Stimulated activated CD8-positive, alpha-beta memory T cell treated with anti-CD3 and anti-CD28 coated beads, Interleukin-2, amount 100 ng/mL, for 48 hours (primary cell): ENCODE data around the gene MTA2.
"Not testable (repeated sequence)": the region's sequence is repeated elsewhere in the genome, so short reads cannot be mapped to it uniquely, and the experiment has no call there.

Source experiments
- DNase-seq, 2 donors: peaks; one replicate each; pipeline ENCODE4 v3.0.0-alpha.2; 2020; ENCODE audit warnings: low read depth in 2 of 2

MTA2 gene

DNA sequence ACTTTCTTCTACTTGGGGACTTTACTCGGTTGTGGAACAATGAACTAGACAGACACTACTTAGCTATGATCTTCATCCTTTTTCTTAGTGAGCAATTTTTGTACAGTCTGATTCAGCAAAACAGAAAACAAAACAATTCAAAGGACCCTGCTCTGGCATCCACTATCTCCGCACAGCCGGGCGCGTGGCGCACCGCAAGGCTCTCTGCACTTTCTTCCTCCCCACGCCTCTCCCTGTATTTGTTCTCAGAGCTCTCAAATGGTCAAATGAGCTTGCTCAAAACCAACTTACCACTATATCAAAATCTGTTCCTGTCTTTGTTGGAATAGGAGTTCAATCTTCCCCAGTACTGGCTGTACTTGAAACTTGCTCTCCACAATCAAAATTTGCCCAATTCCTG, 35.4 kb downstream of the MTA2 start:
- no peak for DNase-seq

DNA sequence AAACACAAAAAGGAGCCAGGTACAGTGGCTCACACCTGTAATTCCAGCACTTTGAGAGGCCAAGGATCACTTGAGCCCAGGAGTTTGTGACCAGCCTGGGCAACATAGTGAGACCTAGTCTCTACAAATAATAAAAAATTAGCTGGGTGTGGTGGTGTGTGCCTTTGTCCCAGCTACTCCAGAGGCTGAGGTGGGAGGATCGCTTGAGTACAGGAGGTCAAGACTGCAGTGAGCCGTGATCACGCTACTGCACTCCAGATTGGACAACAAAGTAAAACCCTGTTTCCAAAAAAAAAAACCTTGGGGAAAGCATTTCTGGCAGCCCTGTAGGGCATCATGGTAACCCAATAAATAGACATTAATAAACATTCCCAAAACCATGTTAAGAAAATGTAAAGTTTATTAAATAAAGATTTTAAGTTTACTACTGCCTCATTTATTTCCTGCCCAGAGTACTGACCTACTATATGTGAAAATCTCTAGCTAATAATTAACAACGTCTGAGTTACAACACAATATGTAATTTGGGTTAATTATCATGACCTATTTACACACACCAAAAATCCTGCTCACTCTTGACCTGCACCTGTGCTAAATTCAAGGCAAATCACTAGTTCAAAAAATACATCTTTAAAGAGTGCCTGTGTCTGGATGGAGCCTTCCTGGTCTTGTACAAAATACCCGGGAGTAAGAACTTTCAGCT, 36.4 kb downstream of the MTA2 start:
- DNase-seq: no peak

DNA sequence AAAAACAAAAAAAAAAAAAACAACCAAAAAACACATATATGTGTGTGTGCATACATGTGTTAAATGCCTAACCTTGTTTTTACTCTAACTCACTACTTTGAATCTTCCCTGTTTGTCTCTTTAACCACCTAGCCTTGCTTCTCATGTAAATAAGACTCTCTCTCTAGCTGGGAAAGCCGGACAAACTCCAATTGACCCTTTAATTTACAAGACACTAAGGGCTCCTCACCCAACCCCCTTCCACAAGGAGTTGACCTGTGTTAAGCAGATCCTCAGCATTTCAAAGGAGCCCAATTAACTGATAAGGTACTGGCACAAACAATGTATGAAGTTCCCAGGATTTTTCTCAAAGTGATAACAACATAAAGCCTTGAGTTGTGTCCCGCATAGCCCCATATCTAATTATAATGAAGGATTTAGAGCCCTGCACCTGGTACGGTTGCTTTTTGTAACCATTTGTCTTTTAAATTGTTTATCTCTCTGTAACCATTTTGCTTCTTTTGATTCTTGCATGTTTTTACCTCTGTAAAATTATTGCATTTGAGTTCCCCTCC, 39.9 kb downstream of the MTA2 start:
- not testable (repeated sequence) for DNase-seq

DNA sequence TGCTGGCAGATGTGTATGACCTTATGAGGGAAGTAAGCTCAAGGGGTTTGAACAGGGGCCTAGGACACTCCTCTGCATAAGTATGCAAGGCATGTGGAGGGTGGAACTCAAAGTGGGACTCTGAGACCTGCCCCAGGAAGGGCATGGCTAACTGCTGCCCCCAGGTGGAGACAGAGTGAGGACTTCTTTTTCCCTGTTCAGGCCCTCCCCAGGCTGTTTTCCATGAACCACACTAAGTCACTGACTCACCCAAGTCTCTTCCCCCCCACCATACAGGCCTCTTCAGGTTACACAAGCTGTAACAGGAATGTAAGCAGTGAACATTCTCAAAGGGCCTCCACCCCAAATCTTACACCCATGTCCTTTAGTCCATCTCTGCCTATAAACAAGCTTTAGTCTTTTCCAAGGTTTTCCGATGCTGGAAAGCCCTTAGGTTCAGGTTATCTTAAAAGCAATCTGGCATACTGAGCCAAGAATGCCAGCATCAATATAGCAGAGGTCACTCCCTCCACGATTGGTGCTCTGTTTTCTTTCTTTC, 41.0 kb downstream of the MTA2 start:
- DNase-seq: peak in 1 of 2 donors; percentile 61

DNA sequence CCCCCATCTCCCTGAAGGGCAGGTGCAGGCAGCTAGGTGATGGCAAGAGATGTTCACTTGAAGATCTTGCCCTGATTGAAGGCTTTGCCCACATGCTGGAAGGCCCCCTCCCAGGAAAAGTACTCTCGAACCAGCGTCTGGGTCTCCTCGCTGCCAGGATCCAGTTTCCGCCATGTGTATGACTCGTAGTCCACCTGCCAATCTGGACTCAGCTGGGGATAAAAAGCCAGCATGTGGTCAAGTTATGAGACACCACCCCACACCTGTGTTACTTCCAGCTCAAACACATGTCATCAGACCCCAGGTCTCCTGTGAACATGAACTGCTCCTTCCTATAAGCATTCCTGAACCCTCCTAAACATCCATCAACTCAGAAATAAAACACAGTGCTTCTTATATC, 42.0 kb downstream of the MTA2 start:
- not testable (repeated sequence) for DNase-seq

DNA sequence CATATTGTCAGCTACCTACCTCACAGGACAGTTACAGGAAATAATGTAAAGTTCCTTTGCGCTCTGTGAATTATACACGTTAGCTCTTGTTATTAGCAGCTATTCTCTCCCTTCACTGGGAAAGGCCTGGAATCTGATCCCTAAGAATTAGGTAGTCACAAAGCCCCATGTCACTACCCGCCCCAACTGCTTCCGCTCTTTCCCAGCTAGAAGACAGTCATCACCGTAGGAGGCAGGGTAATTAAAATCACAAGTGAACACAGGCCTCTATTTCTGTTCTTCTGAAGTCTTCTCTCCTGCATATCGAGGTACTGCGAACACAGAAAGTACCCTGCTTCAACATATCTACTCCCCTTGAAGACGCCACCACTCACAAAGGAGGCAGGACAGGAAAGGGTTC, 42.5 kb downstream of the MTA2 start:
- DNase-seq: no peak

DNA sequence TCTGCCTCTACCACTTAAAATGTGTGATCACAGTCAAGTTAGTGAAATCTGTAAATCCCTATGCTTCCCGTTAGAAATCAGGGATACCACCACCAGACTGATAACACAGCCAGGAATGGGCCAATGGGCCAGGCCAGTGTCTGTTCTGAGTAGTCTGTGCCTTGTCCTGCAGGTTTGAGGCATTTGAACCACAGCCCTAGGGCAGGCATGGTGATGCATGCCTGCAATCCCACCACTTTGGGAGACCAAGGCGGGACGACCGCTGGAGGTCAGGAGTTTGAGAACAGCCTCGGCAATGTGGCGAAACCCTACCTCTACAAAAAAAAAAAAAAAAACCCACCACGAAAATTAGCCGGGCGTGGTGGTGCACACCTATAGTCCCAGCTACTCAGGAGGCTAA, 43.0 kb downstream of the MTA2 start:
- no peak for DNase-seq

DNA sequence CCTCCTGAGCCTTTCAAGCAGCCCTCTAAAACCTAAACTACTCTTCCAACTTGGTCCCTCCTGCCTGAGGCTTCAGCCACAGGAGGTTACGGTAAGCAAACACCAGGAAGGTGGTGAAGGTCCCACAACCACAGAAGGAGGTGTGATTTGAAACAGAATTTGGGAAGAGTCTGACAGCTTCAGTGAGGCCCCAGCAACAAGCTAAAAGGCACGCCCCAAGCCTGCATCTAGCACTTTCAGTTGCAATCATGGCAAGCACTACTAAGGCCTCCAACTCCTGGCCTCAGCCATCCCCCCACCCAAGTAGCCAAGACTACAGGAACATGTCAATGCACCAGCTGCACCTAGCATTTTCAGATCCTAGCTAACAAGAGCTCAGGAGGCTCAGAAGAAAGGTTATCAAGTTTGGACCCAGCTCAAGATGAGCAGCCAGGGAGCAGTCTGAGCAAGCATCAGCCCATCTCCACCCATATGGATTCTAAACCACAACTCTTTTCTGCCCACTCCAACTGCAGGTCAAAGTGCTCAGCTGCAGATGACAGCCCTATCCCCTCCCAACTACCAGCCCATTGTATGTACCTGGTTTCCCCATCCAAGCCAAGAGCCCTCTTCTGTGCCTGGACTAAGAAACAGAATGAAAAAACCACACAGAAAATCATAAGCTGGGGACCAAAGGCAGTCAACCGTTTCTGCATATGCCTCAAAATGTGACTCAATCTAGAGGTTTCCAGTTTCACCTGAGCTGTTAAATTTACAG, 44.6 kb downstream of the MTA2 start:
- DNase-seq: peak in 1 of 2 donors; percentile 56

DNA sequence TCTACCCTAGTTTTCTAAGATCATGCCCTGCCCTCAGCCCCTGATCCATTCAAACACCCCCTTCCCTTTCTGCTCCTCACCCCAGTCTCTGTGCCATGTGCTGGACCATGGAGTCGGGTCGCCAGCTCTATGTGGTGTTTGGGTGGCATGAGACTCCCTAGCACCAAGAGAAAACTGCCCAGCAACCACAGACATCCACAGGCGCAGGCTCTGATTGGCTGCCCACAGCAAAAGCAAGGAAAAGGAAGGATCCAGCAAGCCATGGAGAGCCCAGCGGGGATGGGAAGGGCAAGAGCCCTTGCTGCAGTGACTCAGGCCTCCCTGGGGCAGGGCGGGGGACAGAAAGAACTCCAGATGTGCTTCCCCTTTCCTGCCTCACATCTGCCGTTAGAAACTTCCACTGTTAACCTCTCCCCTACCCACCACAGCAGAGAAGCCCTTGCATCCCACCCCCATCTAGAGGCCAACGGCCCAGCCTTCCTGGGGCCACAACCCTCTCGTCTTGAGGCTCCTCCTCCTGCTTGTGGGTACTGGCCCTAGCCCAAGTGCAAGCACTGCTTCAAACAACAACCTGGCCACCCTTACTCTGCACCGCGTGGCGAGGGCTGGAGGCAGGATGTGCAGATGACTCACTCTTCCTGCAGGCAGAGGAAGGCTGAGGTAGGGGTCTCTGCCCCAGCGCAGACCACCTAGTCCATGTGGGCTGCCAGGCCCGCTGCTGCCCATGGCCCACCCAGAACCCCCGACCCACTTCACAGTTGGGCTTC, 45.4 kb downstream of the MTA2 start:
- peak; percentile 72 to 77 for DNase-seq

DNA sequence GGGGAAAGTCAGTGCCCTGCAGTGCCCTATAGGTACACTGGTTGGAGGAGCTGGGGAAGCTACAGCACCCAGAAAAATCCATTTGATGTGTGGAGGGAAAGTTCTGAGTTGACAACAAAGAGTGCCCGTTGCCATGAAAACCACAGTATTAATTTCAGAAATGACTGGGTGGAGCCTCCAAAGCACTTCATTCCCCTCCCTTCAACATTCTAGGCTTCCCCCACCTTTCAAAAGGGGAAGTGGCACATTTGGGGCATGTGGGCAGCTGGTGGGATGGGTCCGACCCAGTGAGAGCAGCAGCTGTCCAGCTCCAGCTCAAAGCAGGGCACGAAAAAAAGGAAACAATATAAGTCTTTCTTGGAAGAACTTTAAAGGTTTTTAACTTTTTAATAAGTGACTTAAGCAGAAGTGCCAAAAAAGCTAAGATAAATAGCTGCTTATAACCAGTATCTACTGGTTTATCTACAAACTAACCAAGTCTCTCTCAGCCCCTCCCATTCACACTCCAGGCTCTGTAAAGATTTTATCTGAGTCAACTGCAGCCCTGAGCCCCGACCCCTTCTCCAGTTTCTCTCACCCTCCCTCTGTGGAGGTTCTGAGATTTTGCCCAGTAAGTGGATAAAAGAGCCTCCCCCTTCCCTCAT, 46.1 kb downstream of the MTA2 start:
- no peak for DNase-seq

DNA sequence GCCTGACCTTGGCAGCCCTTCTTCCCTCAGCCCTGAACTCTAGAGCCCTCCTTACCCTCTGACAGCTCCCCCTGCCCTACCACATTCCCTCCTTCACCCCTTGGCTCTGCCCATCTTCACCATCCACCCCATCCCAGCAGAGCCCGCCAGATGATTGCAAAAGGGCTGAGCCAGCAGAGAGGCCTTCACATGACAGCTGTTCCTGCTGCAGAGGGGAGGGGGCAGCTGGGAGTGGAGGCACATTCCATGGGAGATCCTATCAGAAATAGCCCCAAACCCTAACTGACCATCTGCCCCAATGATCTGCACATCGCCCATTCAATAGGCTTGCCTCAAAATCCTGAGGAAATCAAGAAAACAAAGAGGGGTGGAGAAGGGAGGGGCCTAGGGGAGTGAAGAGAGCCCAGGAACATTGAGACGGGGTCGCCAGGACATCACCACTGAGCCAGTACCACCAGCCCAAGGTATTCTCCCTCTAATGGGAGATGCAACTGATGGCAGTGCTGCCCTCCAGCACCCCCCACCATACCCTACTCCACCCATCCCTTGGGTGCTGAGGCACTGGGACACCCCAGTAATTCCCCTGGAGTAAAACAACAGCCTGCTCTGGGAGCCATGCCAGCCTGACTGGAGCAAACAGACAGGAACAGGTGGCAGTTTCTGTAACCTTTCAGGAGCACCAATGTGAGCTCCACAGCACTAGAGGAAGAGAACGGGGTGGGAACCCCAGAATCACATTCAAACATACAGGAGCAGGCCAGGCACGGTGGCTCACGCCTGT, 47.1 kb downstream of the MTA2 start:
- no peak for DNase-seq

DNA sequence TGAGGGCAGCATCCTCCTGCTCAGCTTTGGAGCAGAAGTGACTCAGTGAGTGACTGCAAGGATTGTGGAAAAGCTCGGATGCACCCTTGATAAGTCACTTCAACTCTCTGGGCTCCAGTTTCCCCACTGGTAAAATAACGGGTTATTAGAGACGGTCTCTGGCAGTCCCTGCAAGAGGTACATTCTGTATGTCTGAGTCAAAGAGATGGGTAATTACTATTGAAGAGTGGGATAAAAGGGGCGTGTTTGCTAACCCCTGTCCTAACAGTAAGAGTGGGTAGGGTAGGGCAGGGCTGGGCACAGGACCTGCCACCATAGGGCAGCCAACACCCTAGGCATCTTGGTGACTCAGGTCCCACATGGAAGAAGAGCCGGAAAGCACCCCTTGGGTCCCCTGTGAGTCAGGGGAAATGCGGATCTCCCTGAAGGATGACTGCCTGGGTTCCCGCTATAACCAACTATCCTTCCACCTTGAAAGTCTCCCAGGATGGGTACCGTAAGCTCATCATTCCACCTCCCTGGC, 47.8 kb downstream of the MTA2 start:
- DNase-seq: no peak

DNA sequence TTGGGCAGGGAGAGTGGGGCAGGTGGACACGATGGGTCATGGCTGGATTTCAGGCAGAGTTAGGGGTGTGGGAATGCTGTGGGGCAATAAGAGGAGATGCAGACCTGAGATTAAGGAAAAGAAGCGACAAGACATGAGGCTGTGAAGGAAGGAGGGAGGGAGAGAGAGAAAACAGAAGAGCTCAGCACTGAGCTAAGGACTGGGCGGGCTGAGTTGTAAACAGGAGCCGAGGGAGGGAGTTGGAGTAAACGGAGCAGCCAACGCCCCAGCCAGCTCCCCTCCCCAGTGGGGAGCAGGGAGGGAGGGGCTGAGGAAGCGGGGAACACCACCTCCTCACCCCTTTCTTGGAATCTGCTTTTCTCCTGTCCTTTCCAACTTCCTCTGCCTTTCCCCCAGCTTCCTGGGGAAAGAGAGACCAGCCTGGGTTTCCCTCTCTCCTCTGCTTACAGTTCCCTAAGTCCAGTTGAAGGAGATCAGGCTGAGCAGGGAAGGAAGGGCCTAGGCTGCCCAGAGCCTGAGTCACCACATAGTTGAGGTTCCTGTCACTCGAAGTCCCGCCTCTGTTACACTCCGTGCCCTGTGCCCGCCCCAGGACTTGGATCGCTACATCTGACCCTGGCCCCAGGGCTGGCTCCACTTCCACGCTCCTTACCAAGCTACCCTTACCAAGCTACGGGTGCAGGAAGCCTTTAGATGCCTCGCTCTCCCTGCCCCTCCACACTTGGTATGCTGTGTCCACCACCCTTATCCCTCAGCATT, 48.4 kb downstream of the MTA2 start:
- DNase-seq: no peak

DNA sequence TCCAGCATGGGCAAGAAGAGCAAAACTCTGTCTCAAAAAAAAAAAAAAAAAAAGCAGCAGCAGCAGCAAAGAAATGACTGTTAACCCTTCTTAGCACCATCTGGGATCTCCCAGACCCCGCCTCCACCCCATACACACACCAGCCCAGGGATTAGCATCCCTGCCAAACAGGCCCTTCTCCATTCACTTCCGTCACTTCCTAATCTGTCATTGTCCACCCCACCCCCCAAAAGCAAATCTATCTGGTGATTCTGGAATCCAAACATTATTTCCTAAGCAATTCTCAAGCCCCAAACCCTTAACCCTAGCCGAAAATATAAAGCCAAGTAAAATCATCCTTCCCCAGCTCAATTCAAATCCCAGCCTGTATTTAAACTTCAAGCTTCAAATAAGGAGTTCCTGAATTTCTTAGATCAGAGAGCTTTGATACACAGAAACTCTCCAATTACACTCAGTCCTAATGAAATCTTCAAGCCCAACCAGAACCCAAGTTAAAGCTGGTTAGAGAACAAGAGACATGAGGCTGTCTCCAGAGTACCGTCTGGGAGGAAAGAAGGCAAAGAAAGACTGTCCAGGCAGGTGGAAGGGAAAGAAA, 49.1 kb downstream of the MTA2 start:
- no peak for DNase-seq

DNA sequence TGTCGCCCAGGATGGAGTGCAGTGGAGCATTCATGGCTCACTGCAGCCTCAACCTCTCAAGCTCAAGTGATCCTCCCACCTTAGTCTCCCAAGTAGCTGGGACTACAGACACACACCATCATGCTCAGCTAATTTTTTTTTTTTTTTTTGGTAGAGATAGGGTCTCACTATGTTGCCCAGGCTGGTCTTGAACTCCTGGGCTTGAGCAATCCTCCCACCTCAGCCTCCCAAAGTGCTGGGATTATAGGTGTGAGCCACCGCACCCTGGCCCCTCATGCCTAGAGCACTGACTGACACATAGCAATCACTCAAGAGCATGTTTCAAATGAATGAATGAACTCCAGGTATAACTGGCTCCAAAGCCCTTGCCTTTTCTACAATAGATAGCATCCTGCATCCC, 51.2 kb downstream of the MTA2 start:
- DNase-seq: not testable (repeated sequence)

DNA sequence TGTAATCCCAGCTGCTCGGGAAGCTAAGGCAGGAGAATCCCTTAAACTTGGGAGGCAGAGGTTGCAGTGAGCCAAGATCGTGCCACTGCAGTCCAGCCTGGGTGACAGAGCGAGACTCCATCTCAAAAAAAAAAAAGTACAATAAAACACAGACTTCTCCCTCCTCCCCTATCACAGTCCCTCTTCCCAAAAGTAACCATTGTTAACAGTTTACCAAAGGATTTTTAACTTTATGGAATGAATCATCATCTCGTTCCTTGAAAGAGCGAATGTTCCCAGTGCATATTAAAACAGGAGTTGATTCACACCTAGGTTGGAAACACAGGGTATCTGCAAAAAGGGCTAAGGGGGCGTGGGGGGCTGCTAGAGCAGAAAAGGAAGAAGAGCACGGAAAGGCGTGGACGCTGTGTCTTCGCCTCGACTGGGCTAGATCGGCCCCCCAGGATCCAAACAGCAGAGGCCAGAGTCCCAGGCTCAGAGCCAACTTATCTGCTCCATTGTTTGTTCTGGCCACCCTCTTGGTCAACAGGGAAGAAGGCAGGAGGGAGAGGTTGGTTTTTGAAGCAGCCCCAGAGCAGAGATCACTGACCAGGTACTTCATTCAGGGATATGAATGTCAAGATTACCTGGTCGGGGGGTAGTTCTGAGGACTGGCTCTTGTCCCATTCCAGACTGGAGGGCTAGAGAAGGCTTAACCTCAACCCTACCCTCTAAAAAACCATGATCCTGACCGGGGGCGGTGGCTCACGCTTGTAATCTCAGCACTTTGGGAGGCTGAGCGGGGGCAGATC, 52.9 kb downstream of the MTA2 start:
- no peak for DNase-seq

DNA sequence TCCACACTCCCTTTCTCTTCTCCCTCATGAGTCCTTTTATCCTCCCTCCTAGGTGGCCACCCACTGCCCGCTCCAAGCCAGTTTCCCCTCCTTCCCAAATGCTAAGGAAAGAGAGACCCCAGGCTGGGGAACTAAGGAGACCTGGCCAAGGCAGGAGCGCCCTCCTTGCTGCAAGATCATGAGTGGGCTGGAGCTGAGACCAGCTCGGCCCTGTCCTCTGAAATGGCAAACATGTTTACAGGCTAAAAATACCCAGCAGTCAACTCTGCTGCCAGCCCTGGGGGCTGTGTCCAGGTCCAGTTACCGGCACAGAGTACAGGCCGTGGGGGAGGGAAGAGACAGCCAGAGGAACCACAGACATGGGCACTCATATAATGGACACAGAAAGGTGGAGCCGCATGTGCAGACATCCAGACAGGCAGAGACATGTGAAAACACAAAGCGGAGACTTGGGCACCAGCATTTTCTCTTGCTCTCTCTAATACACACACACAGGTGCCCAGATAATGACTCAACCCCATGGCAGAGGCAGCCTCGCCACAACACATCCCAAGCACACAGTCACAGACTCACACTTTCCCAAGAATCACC, 53.9 kb downstream of the MTA2 start:
- no peak for DNase-seq

DNA sequence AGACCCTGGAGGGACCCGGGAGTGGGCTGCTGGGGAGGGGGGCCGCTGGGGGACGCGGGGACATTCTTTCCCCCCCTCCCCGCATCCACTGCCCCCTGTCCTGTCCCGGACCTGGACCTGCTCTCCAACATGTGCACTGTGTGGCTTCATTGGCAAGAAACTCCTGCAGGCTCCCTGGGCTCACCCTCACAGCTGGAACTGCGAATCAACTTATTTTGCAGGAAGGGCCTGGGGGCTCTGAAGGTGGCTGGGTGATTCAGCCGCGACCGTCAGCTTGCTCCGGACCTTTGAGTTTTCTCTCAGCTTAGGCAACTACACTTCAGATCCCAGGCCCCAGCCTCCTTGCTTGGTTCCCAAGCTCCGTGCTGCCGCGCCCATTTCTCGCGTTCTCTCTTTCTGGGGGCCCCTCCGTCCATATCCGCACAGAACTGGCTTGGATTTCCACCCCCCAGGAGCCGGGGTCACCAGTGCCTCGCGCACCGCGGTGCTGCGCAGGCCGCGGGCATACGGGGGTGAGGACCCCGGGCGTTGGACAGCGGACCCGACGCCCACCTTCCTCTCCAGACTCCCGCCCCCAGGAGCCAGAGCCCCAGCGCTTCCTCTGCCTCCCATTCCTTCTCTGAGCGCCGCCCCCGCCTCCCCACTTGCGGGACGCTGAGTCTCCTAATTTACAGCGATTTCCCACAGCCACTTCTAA, 54.6 kb downstream of the MTA2 start:
- no peak for DNase-seq
